GM18499 (cell line): ENCODE measurements around the gene FZD8.

ENCODE experiments used
- ATAC-seq: cut with Tn5 transposase; IDR thresholded peaks from one replicate; pipeline ENCODE4 v1.9.1; 2021; ENCODE audit warnings: moderate number of reproducible peaks; ENCODE audit not compliant: insufficient read depth, unreplicated experiment

FZD8 gene

GRCh38 chr10:35641676-35642034, 441 bp downstream of the FZD8 start:
- ATAC-seq = peak; percentile 2

- ATAC-seq = no peak
Observed at GRCh38 chr10:35640951-35641675, 983 bp downstream of the FZD8 start.

GRCh38 chr10:35640474-35640873, 1.6 kb downstream of the FZD8 start:
- no peak for ATAC-seq

- ATAC-seq = no peak
Observed at GRCh38 chr10:35639728-35640401, 2.2 kb downstream of the FZD8 start.

- ATAC-seq = no peak
Observed at GRCh38 chr10:35639021-35639727, 2.9 kb downstream of the FZD8 start.

- no peak for ATAC-seq
Observed at GRCh38 chr10:35638101-35638500, 4.0 kb downstream of the FZD8 start.

- ATAC-seq = no peak
Observed at GRCh38 chr10:35637462-35637861, 4.6 kb downstream of the FZD8 start.

- ATAC-seq = no peak
Observed at GRCh38 chr10:35636956-35637355, 5.1 kb downstream of the FZD8 start.

GRCh38 chr10:35635576-35635975, 6.5 kb downstream of the FZD8 start:
- ATAC-seq = peak; percentile 90

- ATAC-seq = no peak
Observed at GRCh38 chr10:35633006-35633980, 8.8 kb downstream of the FZD8 start.

GRCh38 chr10:35632027-35632426, 10.1 kb downstream of the FZD8 start:
- ATAC-seq = no peak

GRCh38 chr10:35631404-35631803, 10.7 kb downstream of the FZD8 start:
- no peak for ATAC-seq

- no peak for ATAC-seq
Observed at GRCh38 chr10:35626971-35627507, 15.1 kb downstream of the FZD8 start.

GRCh38 chr10:35614312-35614711, 27.8 kb downstream of the FZD8 start:
- no peak for ATAC-seq

GRCh38 chr10:35613597-35614226, 28.4 kb downstream of the FZD8 start:
- no peak for ATAC-seq

GRCh38 chr10:35613107-35613440, 29.0 kb downstream of the FZD8 start:
- no peak for ATAC-seq

- no peak for ATAC-seq
Observed at GRCh38 chr10:35612385-35613106, 29.6 kb downstream of the FZD8 start.

GRCh38 chr10:35611750-35612149, 30.3 kb downstream of the FZD8 start:
- ATAC-seq = no peak

GRCh38 chr10:35608328-35608672, 33.8 kb downstream of the FZD8 start:
- ATAC-seq = no peak
